Sigmoid colon (tissue), 4 donors: ENCODE data around the gene KRTAP19-7.

Experiments used
- POLR2AphosphoS5 ChIP-seq, 4 donors: sonication (generic); formaldehyde crosslinking; IDR thresholded peaks; one replicate each; pipeline ENCODE4 v1.6.1; 2017; ENCODE audit warnings: antibody characterized with exemption in 4 of 4
- TF ChIP-seq, protein P1 (sequence below), 4 experiments: fragments of 450-650 bp in 3 of 4; fragments of 200-600 bp in 1 of 4; IDR thresholded peaks; one replicate each; pipeline ENCODE4 v1.5.1; 2016 to 2019; ENCODE audit warnings: antibody characterized with exemption in 4 of 4, mild to moderate bottlenecking in 3 of 4, moderate library complexity in 2 of 4

DNA sequence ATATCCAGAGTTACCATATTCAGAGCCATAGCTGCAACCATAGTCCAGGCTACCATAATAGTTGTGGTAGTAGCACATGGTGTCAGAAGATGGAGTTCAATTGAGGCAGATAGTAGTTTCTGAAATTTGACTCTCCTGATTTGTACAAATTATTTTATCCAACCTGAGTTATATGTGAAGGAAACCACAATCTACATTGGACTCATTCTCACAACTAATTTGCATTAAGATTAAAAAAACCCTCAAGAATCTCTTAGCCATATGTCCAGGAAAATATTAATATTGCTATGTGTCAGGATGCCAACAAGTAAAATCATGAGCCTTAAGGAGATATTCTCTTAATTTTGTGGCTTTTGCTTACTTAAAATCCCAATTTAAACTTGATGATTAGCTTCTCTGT lies 29.2 kb upstream of the KRTAP19-7 start, which contains the start of gene KRTAP22-2:
- TF ChIP-seq, protein P1, sequence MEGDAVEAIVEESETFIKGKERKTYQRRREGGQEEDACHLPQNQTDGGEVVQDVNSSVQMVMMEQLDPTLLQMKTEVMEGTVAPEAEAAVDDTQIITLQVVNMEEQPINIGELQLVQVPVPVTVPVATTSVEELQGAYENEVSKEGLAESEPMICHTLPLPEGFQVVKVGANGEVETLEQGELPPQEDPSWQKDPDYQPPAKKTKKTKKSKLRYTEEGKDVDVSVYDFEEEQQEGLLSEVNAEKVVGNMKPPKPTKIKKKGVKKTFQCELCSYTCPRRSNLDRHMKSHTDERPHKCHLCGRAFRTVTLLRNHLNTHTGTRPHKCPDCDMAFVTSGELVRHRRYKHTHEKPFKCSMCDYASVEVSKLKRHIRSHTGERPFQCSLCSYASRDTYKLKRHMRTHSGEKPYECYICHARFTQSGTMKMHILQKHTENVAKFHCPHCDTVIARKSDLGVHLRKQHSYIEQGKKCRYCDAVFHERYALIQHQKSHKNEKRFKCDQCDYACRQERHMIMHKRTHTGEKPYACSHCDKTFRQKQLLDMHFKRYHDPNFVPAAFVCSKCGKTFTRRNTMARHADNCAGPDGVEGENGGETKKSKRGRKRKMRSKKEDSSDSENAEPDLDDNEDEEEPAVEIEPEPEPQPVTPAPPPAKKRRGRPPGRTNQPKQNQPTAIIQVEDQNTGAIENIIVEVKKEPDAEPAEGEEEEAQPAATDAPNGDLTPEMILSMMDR (IDR thresholded peaks at IDR 0.05) = no peak
- TF ChIP-seq POLR2AphosphoS5 (IDR thresholded peaks at IDR 0.05) = no peak
